GM19099 (cell line): ENCODE measurements around the gene RBM7.

Source experiments
- POLR2A ChIP-seq: IDR thresholded peaks from 3 replicates; pipeline ENCODE4 v1.6.1; 2011; ENCODE audit warnings: low read depth; ENCODE audit not compliant: insufficient read length; ENCODE audit errors: extremely low read depth

Gene RBM7, protein sequence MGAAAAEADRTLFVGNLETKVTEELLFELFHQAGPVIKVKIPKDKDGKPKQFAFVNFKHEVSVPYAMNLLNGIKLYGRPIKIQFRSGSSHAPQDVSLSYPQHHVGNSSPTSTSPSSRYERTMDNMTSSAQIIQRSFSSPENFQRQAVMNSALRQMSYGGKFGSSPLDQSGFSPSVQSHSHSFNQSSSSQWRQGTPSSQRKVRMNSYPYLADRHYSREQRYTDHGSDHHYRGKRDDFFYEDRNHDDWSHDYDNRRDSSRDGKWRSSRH

DNA sequence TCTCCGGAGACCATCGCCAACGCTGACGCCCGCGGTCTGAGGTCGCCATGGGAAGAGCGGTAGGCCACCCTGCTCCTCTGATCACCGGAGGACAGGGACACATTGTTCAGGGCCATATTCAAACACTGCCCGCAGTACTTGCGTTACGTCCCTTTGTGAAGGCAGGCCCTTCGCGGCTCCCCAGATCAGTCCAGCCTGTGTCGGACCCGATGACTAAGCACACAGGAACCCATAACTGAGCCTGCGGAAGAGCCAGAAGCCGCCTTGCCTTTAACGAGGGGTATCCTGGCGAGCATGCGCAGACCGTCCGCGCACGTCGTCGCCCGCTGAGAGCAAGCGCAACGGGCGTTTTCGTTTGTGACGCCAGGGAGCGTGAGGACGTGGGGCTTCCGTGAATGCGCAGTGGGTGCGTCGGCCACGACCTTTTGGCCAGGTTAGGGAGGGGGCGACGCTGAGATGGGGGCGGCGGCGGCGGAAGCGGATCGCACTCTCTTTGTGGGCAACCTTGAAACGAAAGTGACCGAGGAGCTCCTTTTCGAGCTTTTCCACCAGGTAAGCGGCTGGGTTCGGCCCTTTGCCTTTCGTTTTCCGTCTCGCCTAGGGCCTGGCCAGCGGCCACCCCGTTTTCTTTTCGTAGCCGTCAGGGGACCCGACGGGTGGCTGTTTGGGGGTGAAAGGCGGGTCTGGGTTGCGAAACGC, at the start of gene RBM7, which contains the start of gene C11orf71:
RBM7 (plus strand) TSS at position 451 of the 699 bp plus-strand sequence; CDS start at position 457, 6 bp downstream.
C11orf71 (minus strand) TSS at position 296 of the 699 bp plus-strand sequence; CDS start at position 116, 180 bp downstream.
- peak; percentile 96 for TF ChIP-seq POLR2A

DNA sequence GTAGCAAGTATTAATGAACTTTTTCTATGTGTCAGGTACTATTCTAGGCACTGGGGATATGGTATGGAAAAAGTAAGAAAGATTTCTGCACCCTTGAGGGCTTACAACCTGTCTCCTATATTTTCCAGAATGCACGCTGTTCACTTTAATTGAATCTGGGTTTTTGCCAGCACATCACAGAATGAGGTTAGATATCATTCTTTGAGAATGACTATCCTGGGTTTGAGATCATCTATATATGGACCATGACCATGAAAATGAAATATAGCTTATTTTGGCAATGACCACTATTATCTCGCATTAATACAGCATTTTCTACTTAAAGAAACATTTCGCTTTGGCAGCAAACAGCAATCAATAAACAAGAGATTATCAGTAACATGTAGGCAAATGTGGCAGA, 47.0 kb upstream of the RBM7 start:
- TF ChIP-seq POLR2A, result no peak

DNA sequence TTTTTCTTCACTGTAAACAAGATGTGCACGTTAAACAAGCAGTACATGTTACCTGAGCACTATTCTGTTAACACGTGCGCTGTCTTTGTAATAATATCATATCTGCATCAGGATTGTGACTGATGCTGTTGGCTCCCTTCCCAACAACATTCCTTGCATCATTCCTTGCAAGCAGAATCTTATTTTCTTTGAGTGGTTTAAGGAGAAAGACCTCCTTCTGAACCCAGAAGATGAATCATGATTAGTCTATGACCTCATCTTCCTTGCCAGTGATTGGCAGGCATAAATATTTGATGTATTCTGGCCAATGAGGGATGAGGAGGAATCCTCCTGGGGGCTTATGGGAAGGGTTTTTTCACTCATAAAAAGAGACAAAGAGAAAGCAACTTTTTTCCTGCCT, 46.4 kb upstream of the RBM7 start:
- no peak for TF ChIP-seq POLR2A

DNA sequence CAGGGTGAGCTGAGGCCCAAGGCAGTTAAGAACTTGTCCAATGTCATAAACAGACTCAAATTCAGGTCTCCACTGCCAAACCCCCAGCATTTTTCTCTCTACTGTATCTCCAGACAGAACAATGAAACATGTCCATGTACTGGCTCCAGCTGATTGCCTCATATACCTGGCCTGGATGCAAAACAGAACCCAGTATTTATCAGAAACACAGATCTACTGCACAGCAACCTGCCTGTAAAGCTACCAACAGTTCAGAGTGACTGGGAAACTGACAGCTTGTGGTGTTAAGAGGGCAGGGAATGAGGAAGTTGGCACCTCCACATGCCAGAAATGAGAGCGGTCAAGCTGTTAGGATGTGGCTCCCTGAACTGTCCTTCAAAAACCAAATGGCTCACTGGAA, 41.8 kb upstream of the RBM7 start:
- TF ChIP-seq POLR2A, result no peak

DNA sequence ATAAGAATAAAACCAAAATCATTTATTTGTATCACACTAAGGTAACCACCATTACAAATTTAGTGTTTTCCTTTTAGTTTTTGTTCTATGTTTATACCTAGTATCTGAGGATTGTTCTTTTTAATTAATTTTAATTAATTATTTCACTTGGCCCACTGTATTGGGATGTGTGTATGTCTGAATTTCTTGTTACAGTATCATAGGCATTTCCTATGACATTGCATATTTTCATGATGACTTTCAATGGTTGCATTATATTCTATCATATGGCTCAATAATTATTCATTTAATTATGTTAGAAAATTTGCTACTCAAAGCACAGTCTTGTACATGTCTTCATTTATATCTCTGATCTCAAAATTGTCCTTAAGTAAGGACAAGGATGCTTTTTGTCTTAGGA, 41.1 kb upstream of the RBM7 start:
- TF ChIP-seq POLR2A, result no peak

DNA sequence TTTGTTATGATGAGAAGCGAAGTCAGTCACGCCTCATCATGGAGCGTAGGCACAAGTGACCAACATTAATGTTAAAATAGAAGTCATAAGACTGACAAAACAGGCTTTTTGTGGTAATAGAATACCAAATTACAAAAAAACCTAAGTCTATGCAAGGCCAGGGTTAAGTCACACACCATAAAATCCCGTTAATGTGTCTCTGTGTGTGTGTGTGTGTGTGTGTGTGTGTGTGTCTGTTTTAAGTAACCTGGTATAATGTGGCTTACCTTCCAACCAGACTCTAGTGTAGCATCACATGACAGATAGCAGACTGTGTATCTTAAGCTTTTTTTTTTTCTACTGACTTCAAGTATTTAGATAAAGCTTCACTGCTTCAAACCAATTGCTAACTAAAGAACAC, 38.1 kb upstream of the RBM7 start:
- no peak for TF ChIP-seq POLR2A

DNA sequence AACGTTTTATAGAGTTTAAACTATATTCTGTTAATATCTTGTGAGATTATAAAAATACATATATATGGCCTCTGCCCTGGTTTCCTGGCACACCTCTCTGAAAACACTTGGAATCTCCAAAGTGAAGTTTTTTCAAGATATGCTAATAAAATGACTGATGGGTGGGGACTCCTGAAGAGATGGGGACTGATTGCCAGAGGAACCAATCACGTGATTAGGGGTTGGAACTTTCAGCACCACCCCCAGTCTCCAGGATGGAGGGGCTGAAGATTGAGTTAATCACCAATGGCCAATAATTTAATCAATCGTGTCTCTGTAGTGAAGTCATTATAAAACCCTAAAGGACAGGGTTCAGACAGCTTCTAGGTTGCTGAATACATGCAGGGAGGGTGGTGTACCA, 37.5 kb upstream of the RBM7 start:
- no peak for TF ChIP-seq POLR2A

DNA sequence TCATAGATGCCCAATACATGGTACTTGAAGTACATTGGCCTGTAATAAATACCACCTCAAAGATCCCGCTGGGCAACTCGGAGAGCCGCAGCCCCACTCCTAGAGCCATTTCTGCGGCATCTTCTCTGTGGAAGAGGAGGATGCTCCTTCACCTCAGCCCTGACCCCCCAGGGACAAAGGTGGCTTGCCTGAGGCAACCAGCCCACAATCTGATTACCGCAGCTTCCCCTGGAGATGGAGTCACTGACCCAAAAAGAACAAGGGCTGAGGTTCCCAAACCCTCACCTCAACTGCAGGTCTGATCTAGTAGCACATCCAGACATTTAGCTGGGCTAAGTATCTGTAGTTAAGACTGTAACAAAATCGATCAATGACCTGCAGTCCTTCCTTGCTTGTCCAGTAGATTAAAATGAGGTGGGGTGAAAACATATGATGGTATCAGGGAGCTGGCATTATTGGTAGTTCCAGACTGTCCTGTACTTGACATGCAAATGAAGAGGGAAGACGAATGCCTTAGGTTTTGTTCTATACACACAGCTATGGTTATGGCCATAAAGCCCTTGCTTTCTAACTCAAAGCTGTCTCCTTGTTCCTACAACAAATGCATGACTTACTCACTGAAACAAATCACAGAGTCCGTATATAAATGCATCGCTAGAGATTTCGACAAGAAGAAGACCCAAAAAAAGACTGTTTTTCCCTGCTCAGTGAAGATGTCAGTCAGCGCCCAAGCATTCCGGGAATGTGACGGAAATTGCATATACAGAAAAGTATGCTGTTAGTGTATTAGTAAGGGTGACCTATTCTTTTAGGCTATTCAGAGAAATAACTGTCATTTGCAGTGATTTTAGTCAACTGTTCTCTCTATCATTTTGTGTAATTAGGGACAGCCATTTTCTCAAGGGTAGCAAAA, 33.9 kb upstream of the RBM7 start:
- TF ChIP-seq POLR2A, result no peak

DNA sequence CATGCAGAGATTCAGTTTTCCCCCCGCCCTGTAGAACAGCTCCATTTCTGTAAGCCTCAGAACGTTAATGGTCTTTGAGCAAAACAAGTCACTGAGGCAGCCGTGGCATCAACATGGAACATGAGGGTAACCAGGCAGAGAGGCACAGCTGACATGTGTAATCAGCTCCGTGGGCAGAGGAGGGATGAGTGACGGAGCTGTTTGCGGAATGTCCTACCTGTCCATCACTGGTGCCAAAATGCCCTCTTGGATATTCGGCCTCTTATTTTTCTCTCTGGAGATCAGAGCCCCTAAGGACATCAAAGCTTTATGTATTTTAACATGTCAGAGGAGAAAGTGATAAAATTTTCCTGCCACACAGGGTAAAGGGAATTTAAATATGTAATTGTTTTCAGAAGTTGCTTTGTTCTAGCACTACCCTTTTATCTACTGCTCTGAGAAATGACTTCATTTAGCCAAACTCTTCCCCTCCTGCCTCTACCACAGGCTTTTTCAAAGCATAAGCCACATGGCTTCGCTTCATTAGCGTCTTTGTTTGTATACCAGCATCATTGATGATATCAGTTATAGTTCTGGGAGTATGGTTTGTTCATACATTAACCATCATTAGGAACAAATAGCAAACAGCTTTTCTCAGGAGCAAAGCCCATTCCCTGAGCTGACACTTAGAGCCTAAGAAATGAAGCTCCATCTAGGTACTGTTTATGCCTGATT, 33.1 kb upstream of the RBM7 start:
- no peak for TF ChIP-seq POLR2A

DNA sequence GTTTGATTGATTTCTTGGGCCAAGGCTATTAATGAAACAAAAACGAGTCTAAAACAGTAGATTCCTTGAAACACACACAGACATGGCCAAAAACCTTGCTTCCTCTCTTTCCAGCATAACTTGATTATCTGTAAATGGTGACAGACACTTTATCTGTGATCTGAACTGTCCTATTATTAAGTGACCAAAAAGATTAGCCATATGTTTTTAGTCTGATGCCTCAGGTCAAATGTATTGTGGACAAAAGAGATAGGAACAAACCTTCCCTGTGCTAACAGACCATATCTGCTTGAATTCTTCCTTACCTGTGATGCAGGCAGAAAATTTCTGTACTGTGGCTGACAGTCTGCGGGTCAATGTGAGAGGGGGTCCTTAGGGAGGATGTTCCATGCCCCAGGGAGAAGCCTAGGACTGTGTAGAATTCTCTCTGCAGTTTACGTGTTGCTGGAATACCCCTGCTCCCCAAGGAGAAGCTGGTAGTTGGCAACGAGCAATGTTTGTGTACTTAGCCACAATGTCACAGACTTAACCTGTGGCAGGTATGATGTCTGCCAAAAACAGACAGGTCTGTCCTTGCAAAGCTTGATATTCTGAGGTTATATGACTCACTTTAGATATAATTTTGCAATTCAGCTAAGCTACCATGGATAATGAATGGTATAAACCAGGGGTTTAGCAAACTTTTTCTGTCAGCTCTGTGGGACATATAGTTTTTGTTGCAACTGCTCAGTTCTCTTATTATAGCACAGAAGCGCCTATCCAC, 31.4 kb upstream of the RBM7 start:
- no peak for TF ChIP-seq POLR2A

DNA sequence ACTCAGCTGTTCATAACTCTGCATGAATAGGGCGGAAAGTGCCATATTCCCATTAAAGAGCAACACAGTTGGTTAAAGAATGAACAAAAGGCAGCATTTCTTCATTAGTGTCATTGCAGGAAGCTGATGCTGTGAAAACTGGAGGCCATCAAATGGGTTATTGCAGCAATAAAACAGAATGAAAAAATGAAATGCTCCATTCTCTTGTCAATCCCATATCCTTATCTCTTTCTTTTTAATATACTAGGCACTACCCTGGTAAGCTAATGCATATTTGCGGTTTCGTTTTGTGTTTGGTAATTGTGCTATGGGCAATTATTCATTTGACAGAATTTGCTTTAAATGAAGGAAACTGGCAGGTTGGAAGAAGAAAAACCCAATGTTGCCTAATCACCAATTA, 25.4 kb upstream of the RBM7 start:
- no peak for TF ChIP-seq POLR2A

DNA sequence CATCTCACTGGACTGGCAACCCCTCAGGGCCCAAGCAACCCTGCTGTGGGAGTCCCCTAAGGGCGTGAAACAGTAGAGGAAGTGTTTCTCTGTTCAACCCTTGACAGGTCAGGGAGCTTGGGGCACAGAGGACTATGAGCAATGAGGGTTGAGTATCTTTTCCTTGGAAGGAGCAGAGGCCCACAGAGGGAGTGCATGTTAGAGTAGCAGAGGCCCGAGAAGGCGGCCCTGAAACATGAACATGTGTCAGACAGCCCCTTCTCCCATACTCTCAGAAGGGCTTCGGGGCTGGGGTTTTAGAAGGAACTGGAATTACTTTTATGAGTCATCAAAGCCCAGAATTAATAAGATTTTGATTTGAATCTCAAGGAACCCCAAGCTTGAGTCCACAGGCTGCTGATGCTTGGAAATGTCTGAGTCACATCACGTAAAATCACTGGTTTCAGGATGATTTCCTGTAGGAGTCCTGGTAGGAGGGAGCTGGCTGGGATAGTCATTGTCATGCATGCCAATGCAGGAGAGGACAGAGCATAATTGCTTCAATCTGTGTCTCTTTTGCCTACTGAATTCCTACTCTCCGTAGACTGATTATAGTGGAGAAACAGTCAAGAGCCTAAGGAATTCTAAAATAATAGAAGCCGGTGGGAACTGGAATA, 22.7 kb upstream of the RBM7 start:
- TF ChIP-seq POLR2A, result no peak

DNA sequence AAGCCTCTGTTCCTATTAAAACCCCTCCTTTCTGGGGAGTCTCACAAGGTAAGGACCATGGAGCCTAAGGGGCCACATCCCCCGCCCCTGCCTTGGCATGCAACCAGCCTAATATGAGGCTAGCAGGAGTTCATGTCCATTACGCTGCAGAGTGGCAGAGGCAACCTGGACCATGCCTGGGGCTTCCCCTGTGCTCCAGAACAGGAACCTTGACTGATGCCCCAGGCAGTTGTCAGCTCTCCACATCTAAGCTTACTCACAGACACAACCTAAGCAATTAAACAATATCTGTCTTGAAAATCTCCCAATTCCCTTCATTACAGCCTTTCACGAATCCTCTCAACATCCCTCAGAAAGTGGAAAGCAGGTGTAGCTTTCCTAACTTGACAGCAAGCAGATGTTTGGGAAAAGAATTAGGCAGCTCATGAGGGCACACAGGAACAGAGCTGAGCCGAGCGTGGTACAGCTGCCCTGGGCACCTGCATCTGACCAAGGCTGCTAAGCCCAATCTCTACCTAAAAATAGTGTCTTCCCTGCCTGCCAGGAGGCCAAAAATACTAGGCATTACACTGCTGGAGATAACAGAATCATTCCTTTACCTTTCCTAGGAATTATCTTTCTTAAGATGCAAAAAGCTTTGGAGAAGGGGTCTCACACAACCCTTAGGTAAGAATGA, 20.9 kb upstream of the RBM7 start:
- no peak for TF ChIP-seq POLR2A
